T-helper 2 cell (primary cell): ENCODE results near the gene DENND1A.

ENCODE experiments used
- DNase-seq, 5 experiments: peaks; one replicate each; pipeline versions ENCODE4 v3.0.0 to v3.0.0-alpha.2; 2012 to 2022

Gene DENND1A

DNA sequence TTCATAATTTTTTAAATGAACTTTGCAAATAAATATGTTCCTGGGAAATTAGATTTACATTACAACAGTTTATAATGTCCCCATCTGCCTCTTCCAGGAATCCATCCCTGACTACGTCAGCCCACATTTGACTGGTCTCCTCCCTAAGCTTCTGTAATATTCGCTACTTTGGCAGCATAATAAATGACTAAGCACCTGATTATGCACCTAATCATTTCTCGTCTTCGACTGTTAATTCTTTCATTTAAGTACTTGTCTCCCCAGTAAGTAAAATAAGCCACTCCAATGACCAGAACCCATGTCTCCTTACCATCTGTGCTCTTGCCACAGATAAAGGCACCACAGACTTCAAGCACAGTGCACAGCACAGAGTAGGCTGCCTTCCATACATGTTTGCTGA, 122.7 kb downstream of the DENND1A start:
- no peak for DNase-seq

DNA sequence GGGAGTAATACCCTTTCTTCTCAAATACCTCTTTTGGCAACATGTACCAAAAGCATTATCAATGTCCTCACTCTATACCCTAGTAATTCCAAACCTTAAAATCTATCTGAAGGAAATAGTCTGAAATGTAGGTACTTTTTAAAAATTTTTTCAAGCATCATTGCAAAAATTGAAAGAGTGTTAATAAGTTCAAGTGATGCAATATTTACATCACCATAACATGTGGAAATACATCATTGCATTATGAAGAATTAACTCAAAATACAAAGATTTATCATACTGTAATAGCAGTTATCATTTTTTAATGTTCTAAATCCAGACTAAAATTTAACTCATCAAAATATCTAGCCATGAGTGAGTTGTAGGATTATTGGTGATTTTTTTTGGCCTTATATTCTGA, 123.1 kb downstream of the DENND1A start:
- no peak for DNase-seq

DNA sequence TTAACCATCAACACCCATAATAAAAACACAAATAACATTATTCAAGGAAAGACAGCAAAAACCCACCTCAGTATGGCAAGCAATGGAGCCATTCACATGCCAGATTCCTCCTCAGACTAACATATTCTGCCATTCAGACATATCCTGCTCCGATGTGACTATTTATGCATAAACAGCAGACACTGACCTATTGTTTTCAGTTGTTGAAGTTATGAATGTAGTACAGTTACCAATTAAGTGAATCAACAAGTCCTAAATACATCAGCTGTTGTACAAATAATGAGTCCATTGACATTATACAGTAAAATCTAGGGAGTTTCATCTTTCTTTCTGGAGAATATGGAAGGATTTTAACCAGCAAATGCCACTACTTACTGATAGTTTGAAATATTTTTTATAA, 131.7 kb downstream of the DENND1A start:
- DNase-seq, result no peak

DNA sequence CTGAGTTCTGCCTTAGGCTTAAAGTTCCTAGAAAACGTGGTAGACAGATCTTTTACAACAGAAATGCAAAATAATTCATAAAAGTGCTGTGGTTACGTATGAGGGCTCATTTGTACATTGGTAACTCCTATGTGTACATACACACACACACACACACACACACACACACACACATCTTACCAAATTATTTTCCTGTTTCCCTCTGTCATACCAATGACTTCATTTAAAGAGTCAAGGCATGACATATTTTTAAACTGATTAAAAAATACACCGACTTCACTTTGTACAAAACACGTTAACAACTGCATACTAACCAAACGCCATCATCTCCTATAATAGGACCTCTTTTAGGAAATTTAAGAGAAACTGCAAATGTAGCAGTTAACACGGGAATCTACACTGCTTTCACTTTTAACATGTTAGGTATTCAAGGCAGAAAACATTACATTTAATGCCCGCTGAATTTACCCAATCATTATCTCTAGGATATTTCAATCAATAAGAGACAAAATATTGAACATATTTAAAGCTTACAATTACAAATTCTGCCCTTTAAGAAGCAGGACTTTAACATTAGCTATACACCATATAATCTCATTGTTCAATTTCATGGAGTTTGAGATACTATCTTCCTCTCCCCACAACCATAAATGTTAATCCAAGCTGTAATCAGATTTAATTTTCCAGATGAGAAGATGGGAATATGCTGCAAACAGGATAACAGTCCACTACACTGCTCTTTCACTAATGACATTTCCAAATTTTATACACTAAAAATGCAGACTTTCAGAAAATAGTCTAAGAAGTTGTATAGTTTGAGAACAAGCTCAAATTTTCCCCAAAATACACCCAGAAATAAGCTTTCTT, 133.1 kb downstream of the DENND1A start:
- no peak for DNase-seq

DNA sequence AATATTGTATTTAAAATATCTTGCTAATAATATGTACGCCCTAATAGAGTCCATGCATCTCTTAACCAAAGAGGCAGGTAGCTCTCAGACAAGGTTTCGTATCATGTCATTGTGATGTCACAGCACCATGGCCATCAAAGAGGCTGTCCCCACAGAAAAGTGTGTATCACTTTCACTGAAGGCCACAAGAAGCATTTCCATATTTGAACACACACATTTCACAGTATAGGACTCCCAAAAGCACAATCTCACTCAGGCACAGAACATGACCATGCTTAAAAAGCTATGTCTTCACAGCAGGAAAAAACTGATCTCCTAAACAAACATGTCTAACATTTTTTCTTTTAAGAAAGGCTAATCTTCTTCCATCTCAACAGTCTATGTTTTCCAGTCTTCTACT, 133.8 kb downstream of the DENND1A start:
- DNase-seq, result peak in 1 of 5 experiments; percentile 4

DNA sequence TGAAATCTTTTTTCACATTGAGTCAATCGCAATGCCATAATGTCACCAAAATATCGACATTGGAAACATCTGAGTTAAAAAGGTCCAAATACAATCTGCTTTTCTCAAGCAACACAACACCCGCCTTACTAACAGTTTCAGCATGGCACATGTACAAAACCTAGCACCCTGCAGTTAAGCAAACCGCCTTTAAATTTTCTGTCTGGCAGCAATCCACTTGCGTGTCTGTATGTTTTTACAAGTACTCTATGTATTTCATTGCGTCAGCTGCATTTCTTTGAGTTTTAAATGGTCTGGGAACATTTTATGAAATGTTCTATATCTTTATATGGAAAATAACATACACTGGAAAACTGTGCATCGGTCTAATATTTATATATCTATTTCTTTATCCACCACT, 134.6 kb downstream of the DENND1A start:
- DNase-seq, result no peak

DNA sequence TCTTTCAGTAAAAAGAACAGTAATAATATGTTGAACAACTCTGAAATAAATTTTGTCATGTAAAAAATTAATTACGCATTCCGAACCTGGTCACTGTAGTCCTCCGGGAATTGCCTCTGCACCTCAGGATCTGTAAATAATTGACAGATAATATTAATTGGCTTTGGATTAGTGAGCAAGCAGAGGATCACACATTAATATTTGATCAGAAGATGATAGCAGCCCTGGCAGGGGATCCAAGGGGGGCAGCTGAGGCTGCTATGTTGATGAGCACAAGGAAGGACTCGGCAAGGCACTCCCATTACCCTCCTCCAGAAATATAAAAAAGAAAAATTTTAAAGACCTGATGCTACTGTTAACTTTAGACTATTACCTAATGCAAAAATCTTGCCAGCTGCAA, 137.4 kb downstream of the DENND1A start:
- DNase-seq, result no peak

DNA sequence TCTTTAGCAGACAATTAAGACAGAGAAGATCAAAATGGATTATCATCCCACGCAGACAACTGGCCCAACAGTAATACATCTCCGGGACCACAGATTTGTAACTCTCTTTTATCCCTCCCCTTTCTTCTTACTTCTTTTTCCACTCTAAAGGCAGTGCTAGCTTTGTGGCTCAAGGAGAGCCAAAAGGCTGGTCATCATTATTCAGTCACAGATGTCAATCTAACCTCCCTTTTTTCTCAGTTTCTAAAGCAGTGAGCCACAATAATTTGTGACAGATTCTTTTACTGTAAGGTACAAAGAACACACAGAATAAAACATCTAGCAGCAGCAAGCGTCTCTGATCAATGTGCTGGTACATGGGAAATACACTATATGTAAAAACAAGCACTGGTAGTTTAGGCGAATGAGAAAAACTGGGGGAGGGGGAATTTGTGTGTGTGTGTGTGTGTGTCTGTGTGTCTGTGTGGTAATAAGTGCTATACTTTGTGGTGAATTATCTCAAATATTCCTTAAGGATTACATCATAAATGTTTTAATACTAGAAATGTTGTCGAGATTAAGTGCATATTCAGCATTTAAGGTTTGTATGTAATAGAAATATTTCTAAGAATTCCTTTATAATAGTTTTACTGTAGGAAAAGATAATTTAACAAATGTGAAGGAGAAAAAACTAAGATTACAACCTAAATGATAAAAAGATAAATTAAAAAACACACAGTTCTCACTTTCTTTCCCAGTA, 140.2 kb downstream of the DENND1A start:
- DNase-seq, result no peak

DNA sequence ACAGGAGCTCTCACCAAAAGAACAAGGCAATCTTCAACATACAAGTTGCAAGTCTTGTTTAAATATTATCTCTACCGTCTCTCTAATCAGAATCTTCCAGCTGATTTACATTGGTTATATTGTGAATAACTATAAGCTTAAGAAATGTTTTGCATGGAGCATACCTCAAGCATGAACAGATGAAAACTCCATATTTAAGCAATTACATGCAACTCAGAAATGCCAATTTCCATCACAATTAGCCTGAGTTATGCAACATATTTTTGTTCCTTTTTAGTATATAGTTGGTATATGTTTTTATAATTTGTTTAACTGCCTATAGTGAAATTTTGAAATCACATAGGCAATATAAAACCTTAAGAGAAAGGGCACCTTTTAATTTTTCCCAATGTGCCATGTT, 142.5 kb downstream of the DENND1A start:
- no peak for DNase-seq

DNA sequence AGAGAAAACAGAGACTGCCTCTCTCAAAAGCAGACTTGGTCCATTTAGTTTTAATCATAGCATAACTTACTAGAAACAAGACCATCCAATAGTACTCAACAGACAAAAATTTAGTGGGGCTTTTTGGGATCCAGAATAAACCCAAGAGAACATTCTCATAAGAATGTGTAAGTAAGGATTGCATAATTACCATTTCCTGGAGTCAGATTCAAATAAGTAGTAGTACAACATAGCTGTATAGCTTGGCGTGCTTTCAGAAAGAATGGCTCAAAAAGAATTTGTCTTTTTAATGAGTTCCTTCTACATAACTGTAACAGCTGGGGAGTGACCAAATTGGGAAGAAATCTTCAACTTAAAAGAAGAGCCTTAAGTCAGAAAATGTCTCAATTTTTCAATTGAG, 145.4 kb downstream of the DENND1A start:
- no peak for DNase-seq

DNA sequence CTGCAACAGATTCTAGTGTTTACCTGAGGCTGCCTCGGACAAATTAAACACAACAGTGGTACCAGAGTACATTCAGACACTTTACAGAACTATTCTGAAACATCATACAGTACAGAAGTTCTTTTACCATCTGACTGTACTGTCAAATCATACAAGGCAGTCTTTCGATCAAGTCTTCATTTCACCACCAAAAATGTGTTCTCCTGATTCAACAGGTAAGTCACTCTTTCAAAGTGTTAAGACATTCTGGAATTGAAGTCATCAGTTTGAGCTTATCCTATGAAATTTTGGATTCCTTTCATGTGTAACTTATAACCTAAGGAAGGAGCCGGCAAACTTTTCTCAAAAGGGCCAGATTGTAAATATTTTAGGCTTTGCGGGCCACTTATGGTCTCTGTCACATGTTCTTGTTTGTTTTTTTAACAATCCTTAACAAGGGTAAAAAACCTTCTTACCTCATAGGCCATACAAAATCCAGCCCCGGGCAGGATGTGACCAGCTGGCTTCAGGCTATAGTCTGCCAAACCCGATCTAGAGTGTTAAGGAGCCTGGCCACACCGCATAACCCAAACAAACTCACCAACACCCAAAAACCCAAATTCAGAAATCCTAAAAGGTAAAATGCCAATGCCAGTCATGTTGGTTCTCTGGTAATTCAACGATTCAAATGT, 151.6 kb downstream of the DENND1A start:
- DNase-seq, result no peak

DNA sequence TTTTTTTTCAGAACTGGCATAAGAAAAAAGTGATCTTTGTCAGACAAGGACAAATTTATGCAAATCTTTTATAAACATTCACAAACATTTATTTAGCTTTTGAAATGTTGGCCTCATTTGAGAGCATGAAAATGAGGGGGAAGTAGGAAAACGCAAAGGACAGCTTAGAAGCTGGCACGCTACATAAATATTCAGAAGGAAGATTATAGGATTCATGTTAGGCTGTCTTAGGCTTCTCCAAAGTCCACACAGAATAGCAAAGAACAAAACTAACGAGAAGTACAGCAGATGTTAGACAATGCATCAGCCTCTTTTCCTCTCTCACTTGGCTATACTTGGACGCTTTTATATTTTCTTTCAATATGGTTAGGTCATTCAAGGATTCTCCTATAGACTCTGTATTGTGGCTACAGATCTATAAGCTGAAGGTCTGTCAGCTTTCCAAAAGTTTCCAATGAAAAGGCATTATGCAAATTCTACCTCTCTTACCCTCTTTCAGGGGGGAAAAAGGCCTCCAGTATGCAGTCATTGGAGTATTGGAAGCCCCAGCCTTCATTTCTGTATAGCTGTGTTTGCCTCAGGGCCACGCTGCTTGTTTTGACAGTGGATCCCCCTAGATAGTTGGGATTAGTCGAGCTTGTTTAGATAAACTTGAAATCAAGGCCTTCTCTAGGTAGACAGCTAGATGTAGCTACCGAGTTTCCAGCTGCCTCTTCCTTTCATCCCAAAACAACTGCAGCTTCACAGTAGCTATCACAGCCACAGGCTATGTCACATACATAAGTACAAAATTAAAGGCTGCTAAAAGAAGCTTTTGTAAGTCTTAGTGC, 153.0 kb downstream of the DENND1A start:
- DNase-seq, result no peak

DNA sequence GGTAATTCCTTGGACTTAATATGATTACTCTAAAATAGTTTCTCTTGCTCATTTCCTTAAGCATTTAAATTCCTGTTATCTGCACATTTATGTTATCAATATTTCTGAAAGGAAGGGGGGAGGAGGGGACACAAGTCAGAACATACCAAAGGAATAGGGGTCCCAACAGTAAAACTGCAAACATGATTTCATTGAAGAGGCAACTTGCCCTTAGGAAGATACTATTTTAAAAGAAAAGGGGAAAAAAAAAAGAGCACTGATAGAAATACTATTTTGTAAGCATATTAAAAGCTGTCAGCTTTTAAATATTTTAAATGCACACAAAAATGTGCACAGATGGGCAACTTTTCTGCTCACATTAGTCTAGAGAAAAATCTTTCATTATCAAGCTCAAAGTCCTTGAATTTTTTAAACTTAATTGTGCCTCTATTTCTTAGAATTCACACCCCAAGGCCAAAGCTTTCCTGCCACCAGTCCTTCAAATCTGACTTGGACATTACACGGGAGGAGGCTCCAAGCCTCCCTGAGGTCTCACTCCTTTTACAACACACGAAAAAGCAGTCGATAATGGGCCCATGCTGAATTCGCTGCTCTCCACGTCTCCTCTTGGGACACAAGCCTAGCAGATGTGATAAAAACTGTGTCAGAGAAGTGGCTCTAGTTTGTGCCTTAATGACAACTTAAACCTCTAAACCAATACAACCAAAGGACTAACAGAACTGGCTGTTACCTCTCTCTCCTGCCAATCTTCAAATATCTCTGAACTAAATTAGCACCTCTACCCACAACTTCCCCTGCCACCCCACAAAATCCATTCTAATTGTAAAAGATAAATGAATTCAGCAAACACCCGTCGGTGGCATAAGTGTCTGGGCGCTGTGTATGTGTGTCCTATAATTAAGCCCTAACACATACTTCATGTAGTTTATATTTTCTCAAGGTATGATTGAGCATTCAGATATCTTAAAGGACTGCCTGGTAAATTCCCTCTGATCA, 154.3 kb downstream of the DENND1A start:
- peak in 2 of 5 experiments; percentile 2 to 18 for DNase-seq

DNA sequence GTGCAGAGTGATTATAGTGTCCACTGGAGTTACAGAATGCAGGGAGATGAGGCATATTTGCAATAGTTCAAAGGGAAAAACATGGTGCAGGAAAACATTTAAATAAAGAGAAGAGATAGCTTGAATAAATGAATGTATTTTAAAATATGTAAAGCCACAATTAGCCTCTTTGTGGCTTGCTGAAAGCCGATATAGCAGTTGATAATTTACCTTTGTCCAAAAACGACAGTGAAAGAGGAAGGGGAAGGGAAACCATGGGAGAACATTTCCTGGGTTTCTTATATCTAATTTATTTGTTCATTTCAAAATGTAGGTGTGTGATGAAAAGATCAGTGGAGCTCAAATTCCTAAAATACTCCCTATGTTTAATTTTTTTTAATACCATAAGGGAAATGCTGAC, 156.1 kb downstream of the DENND1A start:
- DNase-seq, result no peak

DNA sequence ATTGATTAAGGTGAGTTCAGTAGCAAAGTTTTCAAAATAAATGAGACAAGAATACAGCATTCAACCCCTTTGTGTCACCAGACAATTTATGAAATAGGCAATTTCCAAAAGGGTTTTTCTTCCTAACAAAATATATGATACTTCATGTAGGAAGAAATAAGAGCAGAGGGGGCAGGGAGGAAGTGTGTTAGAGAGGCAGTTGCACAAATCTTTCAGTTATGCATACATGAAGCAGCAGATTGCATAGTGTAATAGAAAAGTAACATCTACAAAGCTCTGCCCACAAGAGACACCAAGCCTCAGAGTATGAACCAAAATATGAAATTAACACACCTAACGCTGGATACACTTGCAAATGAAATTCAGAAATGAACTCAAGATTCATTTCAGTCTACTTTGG, 157.0 kb downstream of the DENND1A start:
- no peak for DNase-seq

DNA sequence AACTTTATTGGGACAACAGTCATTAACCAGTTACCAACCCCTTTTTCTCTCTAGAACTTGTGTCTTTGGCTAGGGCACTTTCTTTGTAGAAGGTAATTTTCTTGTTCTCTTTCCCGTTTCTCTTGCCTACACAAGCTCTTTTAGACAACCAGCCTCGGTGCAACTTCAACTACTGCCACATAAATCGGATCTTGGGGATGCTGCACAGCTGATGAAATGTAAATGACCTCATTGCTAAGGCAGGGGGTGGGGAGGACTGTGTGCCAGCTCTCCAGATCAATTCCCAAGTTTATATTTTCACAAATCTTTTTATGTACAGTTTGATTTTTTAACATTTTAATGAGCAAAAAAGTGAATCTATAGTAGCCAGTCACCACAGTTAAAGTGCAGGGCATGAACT, 157.6 kb downstream of the DENND1A start:
- no peak for DNase-seq

DNA sequence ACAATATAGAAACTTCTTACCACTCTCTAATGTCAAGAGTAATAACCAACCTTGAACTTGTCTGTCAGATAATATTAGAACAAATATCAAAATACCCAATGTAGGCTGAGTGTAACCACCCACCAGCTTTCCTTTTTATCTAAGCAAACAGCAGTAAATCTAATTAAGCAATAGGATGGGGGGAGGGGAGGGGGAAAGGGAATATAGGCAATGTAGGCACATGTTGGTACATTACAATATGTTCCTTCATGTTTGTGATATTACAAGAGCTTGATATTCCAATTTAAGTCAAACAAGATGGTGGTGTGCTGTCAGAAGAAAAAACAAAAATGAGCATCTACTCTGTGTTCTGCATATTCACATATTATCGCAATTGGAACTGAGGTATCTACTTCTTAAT, 158.2 kb downstream of the DENND1A start:
- DNase-seq, result no peak

DNA sequence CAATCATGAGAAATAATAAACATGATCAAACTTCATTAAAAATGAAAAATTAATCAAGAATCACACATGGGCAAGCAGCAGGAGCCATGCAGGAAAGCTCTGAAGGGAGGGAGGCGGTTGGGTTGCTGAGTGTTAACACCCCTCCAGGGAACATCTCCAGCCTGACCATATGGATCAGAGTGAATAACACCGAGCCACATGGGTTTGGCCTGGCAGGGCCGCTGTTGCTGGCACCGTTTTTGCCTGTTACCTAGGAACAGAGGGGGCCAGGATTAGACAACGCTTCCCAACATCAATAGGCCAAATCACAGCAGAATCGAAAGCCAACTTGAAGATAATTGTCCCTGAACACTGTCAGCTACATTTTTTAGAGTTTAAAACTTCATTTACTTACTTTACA, 160.2 kb downstream of the DENND1A start:
- no peak for DNase-seq

DNA sequence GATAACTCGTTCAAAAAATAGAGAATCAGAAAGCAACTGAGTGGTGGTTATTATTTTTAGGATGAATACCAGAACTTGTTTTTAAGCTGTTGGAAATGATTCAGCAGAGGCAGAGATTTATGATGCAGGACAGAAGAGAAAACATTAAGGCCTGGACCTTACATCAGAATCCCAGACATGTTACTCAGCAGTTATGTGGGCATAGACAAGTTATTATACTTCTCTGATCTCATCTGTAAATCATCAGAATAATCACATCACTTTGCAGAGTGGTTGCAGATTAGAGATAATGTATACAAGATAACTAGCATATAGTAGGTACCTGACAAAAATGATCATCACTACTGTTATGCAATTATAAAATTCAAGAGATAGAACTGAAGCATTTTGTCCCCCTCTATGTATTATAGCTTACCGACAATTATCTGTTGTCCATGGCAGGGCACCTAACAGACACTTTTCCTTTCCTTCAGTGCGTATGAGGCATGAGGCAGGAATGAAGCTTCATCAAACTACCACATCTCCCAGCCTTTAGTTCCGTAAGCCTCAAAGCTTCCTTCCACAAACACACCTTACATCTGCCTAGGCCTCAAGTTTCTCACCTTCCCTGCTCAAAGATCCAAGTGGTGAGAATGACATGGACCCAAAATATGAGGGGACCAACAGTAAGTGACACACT, 165.9 kb downstream of the DENND1A start:
- no peak for DNase-seq

DNA sequence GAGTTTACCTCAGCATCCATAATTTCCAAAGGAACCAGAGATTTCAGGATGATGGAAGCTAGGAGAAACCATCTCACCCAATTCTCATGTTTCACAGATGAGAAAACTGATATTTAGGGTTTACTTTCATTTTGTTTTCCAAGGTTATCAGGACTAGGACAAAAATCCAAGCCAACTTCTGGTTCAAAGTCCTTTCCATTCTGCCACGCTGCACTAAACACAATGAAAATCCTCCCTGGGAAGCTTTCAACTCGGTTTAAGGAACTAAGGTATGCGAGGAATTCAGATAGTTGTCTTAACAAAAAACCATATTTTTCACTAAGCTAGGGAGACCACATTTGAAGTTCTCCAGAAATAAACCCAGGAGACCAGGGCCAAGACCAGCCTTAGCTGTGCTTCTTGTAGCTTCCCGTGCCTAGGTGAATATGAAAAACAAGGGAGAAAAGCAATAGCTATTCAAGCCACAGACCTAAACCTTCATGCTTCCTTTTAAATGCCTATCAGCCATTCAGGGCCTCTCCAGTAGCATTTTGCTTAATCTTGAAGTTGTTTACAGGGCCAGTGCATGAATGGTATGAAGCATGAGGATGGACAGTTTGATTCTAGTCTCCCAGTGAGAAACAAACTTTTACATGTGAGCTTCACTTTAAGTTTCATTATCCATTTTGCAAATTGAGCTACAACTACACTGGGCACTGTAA, 167.9 kb downstream of the DENND1A start:
- DNase-seq, result no peak
